ENCODE results near the gene EEF1AKMT3.

EEF1AKMT3 gene

GRCh38 chr12:57797933-57798332, 25.5 kb downstream of the EEF1AKMT3 start:
- Histone ChIP-seq H2AFZ (ENCODE audit: low read depth, low read length) (no peak overlapping the region), H3K4me2 (ENCODE audit: insufficient read depth, low read length) (no peak overlapping the region), H4K20me1 (ENCODE audit: insufficient read depth, low read length) (no peaks in the 10 kb centered on the region; the same call in 1 of the 2 replicates), H3K4me1 (ENCODE audit: insufficient read depth, low read length) (no peaks in the 10 kb centered on the region), H3K79me2 (ENCODE audit: insufficient read depth, low read length) (no peaks in the 10 kb centered on the region), H3K4me3 (ENCODE audit: low read depth in 1 of 2, low read length in 2 of 2) (no peak overlapping the region), H3K36me3 (ENCODE audit: insufficient read depth, low read length) (peaks cover 52% of the 10 kb centered on the region), H3K27me3 (ENCODE audit: insufficient read depth, low read length, poor library complexity) (no peaks in the 10 kb centered on the region), H3K27ac (ENCODE audit: low read length) (no peak overlapping the region), H3K9ac (ENCODE audit: low read depth, low read length) (no peak overlapping the region), H3K9me3 (ENCODE audit: insufficient read depth, low read length, severe bottlenecking) (no peaks in the 10 kb centered on the region)
- TF ChIP-seq CTCF (IDR thresholded peaks at IDR 0.05; ENCODE audit: borderline replicate concordance, extremely low read depth, low read length, poor library complexity, severe bottlenecking) (no peak), EZH2 (IDR thresholded peaks at IDR 0.05; ENCODE audit: borderline replicate concordance, low read depth, low read length, severe bottlenecking) (no peak)
- no peak for DNase-seq
- no peak for ATAC-seq (ENCODE audit: insufficient read depth, low read depth)

GRCh38 chr12:57800965-57801364, 28.6 kb downstream of the EEF1AKMT3 start:
- Histone ChIP-seq H3K9ac (ENCODE audit: low read depth, low read length) (no peak overlapping the region), H3K79me2 (ENCODE audit: insufficient read depth, low read length) (no peaks in the 10 kb centered on the region), H2AFZ (ENCODE audit: low read depth, low read length) (no peak overlapping the region), H3K27ac (ENCODE audit: low read length) (no peak overlapping the region), H3K4me2 (ENCODE audit: insufficient read depth, low read length) (no peak overlapping the region), H3K4me1 (ENCODE audit: insufficient read depth, low read length) (no peaks in the 10 kb centered on the region), H3K4me3 (ENCODE audit: low read depth in 1 of 2, low read length in 2 of 2) (no peak overlapping the region), H3K36me3 (ENCODE audit: insufficient read depth, low read length) (peaks cover 27% of the 10 kb centered on the region), H4K20me1 (ENCODE audit: insufficient read depth, low read length) (no peaks in the 10 kb centered on the region; the same call in 1 of the 2 replicates), H3K9me3 (ENCODE audit: insufficient read depth, low read length, severe bottlenecking) (no peaks in the 10 kb centered on the region), H3K27me3 (ENCODE audit: insufficient read depth, low read length, poor library complexity) (no peaks in the 10 kb centered on the region)
- ATAC-seq (ENCODE audit: insufficient read depth, low read depth) (no peak), DNase-seq (no peak)
- TF ChIP-seq CTCF (IDR thresholded peaks at IDR 0.05; ENCODE audit: borderline replicate concordance, extremely low read depth, low read length, poor library complexity, severe bottlenecking) = no peak
- TF ChIP-seq EZH2 (IDR thresholded peaks at IDR 0.05; ENCODE audit: borderline replicate concordance, low read depth, low read length, severe bottlenecking) = no peak

GRCh38 chr12:57802607-57803006, 30.2 kb downstream of the EEF1AKMT3 start:
- Histone ChIP-seq H3K79me2 (ENCODE audit: insufficient read depth, low read length) (no peaks in the 10 kb centered on the region), H3K36me3 (ENCODE audit: insufficient read depth, low read length) (peaks cover 15% of the 10 kb centered on the region; the same call in 1 of the 2 replicates)
- DNase-seq = no peak

More at GRCh38 chr12:57802607-57803006, 30.2 kb downstream of the EEF1AKMT3 start:
- Histone ChIP-seq H3K9me3 (ENCODE audit: insufficient read depth, low read length, severe bottlenecking) (no peaks in the 10 kb centered on the region), H3K4me2 (ENCODE audit: insufficient read depth, low read length) (no peak overlapping the region), H4K20me1 (ENCODE audit: insufficient read depth, low read length) (no peaks in the 10 kb centered on the region), H3K27ac (ENCODE audit: low read length) (no peak overlapping the region), H3K27me3 (ENCODE audit: insufficient read depth, low read length, poor library complexity) (no peaks in the 10 kb centered on the region), H2AFZ (ENCODE audit: low read depth, low read length) (no peak overlapping the region), H3K9ac (ENCODE audit: low read depth, low read length) (no peak overlapping the region), H3K4me3 (ENCODE audit: low read depth in 1 of 2, low read length in 2 of 2) (no peak overlapping the region), H3K4me1 (ENCODE audit: insufficient read depth, low read length) (no peaks in the 10 kb centered on the region)
- no peak for ATAC-seq (ENCODE audit: insufficient read depth, low read depth)
- no peak for TF ChIP-seq CTCF (IDR thresholded peaks at IDR 0.05; ENCODE audit: borderline replicate concordance, extremely low read depth, low read length, poor library complexity, severe bottlenecking)
- TF ChIP-seq EZH2 (IDR thresholded peaks at IDR 0.05; ENCODE audit: borderline replicate concordance, low read depth, low read length, severe bottlenecking) = no peak

Data from DND-41 (cell line).